Activated effector memory CD4-positive, alpha-beta T cell treated with anti-CD3 and anti-CD28 coated beads, Interleukin-2, amount 50 U/mL, for 16 hours (primary cell): ENCODE measurements around the gene PSMA5.
"Not testable (repeated sequence)": the region's sequence is repeated elsewhere in the genome, so short reads cannot be mapped to it uniquely, and the experiment has no call there.

Experiments used
- DNase-seq: peaks from one replicate; pipeline ENCODE4 v3.0.0-alpha.2; 2020

The PSMA5 gene

DNA sequence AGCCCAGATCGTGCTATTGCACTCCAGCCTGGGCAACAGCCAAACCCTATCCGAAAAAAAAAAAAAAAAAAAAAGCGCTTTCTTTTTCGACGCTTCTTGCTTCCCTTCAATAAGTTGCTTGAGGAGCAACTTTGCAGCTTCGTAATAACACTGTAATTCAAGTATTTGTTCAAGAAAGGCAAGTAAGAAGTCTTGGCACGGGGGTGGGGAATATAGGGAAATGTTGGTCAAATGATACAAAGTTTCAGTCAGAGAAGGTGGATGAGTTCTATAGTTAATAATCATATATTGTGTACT is 871 bp upstream of the PSMA5 start:
- no peak for DNase-seq

DNA sequence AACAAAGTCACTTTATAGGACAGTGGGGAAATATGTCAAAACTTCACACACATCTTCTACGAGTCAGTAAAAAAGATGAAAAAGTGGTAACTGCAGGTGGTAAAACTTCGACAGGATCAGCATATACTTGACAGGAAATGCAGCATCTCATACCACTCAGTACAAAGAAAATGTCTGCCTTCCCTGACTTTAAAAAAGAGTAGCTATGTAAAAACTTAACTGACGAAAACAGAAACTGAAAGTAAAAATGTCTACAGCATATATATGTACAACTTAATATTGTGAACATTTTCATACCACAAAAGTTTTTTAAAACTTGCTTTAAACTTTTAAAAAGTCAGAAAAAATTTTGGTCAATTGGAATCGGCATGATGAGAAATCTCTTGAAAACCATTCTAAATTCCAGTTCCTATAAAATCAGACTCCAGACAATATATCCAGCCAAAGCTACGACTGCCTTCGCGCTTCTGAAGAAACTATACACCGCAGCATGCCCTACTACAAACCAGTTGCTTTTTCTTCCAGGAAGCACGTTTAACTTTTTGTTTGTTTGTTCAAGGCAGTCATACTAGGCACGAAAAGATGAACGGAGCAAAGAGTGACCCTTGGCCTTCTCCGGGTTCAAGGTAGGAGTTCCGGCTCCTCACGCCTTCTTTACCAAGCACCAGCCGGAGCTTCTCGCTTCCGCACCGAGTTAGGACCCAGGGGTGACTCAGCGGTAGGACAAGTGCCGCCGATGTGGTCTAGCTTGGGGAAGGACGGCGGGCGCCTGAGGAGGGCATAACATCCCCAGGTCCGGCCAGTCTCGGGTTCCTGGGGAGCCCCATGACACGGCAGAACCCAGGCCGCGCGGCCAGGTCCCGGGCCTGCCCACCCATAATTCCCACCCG is 612 bp downstream of the PSMA5 start:
- peak; percentile 87 for DNase-seq

DNA sequence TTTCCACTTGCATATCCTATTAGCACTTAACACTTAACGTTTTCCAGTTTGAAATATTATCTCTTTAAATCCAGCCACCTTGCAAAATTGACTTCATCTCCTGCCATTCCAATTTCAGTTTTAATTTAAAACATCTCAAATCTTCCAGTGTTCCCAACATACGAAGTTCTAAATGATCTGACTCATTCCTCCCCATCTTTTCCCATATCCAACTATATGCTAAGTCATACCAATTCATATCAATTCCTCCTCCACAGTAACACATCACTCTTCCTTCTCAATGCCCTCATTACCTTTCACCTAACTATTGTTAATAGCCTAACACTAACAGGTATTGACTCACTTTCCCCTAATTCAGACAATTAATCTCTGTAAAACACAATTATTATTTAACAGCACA is 2.8 kb downstream of the PSMA5 start:
- no peak for DNase-seq

DNA sequence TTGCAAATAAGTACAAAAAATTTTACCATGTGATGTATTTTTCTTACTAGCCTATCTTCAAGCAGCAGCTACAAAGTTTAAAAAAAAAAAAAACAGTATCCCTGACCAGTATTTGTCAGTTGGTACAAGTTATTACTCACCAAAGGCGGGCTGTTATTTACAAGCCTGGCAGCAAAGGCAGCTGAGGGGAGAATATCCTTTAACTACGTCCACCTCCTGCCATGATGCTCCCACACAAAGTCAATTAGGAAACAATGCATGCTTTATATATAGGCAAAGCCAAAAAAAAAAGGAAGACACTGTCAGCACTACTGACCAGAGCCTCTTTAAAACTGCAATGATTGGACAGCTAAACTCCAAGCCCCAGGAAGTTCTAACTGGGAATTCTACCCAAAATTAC is 13.7 kb downstream of the PSMA5 start:
- DNase-seq = no peak

DNA sequence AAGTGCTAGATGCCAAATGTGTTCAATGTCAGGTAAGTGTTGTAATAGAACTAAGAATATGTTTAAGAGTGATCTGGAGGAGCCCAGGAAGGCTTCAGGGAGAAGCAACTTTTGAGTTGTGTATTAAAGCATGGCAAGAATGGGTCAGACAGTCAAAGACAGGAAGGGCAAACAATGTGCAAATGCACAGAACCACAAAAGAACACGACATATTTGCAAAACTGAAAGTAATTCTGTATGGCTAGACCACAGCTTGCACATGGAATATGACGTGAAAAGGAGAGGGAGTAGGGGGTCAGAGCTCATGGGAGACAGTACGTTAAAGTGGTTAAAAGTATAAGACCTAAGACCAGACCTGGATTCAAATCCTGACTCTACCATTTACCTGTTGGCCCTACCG is 21.4 kb downstream of the PSMA5 start:
- no peak for DNase-seq

DNA sequence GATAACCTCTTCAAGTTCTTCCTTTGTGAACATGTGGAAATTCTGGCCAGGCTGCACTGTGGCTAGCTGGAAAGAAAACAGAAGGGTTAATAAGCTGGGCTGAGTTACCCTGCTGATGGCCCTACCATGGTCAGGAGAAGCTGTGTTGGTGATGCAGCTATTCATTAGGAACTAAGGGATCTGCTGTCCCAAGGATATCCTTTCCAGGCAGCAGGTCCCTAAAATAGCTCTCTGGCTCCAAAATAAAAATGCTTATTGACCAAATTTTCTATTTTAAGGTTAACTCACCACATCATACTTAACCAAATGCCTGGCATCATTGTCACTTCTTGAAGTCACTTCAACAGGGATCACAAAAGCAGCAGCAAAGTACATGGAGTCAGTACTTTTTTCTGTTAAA is 24.2 kb downstream of the PSMA5 start:
- DNase-seq = no peak

DNA sequence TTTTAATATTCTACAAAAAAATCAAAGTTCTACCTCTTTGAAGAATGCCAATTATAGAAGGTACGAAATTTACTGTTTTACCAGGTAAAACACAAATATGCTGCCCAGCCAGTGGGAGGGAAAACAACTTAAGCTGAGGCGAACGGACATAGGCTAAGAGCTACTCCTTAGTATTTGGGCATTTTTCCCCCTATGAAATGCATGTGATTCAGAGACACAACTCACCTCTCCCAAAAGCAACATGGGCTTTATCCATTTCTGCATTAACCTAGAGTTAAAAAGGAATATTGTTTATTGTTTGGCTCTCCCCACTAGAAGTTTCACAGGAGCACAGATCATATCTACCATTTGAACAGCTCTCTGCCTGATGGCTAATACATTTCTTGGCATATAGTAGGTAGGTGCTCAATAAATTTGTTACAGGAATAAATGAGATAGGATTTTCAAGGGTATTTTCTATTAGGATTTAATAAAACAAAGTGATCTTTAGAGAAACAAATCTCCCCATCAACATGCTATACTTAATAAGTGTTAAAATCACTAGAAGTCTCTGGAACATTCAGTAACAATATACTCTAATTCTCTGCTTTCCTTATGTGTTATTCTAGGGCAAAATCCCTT is 26.1 kb downstream of the PSMA5 start:
- DNase-seq = no peak

DNA sequence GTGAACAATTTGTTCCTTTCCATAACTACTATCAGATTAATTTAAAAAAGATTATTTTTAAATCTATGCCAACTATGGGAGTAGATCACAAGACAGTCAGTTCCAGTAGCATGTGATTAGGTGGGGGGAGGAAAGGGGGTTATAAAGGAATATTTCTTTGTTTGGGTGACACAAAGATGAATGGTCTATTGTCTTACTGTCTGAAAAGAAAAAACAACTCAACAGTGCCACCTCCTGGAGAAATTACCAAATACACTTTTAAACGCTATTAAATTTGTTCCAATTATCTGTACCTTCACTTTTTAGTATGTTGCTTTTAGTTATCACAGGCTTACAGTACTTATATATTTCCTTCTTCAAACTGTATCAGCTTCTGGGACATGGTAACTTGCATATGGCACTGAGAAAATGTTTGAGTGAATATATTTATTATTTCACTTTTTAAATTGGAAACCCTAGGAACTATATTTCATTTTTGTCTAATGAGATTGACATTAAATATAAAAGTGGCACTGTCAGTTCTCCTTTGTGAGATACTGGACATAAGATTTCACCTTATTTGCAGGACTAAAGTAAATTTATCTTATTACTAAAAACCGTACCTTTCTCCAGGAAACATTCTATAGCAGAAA is 26.8 kb downstream of the PSMA5 start:
- DNase-seq = no peak

DNA sequence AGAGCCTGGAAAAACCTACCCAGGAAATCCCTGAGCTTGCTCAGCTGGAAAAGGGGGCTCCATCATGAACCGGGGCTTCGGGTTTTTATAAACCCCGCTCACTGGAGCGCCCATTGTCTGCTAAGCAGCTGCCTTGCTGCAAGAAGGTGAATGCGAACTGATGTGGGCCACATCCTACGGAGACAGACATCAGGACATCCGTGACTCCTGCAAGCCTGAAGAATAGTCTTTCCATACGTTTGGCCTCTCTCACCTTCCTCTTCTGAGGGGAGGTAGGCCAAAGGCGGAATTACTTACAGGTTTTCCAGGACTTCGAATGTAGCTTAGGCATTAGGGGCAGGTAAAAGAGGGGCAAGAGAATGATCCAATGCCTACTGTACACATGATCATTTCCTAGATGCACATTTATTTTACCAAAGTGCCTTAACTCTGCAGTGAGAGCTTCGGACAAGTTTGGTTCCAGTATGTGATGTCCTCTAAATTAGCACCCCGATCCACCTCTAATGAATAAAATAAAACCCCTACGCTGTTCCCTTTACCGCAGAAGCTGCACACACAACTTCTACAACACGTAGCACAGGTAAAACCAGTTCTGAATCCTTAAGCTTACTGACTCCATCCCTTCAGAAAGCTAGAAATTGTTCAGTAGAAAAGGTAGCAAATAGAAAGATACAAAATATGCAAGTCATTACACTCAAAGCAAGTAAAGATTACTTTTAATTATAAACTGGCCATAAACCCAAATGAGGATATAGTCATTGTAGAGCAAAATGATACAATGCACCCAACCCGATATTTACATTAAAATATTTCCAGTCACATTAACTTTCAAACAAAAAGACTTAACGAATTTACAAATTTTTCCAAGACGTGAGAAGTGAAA is 27.7 kb downstream of the PSMA5 start:
- no peak for DNase-seq

DNA sequence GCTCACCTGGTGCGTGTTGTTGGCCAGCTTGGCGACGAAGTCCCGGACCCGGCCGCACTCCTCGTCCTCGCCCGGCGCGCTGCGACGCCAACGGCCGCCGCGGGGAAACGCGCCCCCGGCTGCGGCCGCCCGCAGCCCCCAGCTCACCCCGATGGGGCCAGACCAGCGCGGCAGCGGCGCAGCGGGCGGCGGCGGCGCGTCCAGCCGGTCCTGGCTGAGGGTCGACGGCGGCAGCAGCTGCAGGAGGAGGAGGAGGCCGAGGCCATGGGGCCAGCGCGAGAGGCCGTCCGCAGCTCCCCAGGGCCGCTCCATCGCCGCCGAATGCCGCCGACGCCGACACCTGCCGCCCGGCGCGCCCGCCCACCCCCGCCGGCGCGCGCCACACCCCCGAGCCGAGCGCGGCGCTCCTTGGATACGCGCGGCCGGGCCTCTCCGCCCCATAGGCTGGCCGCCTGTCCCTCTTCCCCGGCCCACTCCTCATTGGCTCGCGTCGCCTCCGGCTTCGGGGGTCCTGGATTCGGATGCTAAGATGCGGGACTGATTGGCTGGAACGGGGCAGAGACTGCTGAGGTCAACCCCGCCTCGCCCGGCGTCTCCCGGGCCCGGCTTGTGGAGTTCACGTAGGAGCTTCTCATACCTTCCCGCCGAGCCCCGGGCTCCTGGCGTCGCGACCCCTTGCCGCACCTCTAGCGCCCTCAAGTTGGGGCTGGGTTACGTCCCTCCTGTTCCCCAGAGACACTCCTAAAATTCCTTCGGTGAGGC is 28.5 kb downstream of the PSMA5 start, which contains the start of gene SORT1:
SORT1 (minus strand) TSS at position 338 of the 762 bp plus-strand sequence; CDS start at position 312, 26 bp downstream.
- peak; percentile 79 for DNase-seq

DNA sequence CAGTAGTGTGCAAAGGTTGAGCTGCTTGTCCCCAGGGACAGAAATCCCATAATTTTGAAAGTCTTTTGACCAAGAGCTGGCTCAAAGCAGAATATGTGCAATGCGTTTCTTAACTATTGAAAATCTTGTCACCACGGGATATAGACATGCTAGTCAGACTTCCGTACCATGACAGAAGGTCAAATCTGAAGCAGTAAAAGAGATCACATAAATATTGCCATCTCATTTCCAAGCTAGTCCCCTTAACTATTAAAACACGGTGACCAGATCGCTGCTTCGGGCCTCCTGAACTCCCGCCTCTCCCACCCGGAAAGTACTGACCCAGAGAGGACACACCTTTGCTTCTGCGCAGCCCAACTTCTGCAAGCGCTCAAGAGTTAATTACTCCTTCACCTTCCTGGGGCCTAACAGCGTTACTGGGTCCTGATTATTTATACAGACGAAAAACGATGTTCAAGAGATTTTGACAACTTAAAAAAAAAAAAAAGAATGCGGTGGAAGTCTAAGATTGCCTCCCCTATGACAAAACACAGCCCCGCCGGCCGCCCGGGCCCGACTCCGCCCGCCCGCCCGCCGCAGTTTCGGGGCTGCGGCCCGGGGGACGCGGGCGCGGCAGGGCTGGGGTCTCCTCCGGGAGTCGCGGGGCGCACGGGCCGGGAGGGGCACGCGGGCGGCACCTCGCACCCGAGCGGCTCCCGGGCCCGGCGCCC is 29.2 kb downstream of the PSMA5 start:
- DNase-seq = no peak

DNA sequence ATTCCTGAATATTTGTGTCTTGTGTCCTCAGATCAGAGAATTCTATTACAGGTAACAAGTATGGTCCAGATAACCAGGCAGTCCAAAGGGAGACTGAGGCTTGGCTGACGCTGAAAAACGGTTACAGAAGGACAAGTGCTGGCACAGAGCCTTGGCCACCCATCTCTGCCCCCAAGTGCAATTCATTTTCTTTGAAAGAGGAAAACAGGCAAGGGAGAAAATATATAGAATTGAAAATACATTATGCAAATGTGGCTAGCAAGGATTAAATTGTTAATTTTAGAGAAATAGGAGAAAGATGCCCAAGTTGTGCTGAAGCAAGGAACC is 29.8 kb downstream of the PSMA5 start:
- no peak for DNase-seq

DNA sequence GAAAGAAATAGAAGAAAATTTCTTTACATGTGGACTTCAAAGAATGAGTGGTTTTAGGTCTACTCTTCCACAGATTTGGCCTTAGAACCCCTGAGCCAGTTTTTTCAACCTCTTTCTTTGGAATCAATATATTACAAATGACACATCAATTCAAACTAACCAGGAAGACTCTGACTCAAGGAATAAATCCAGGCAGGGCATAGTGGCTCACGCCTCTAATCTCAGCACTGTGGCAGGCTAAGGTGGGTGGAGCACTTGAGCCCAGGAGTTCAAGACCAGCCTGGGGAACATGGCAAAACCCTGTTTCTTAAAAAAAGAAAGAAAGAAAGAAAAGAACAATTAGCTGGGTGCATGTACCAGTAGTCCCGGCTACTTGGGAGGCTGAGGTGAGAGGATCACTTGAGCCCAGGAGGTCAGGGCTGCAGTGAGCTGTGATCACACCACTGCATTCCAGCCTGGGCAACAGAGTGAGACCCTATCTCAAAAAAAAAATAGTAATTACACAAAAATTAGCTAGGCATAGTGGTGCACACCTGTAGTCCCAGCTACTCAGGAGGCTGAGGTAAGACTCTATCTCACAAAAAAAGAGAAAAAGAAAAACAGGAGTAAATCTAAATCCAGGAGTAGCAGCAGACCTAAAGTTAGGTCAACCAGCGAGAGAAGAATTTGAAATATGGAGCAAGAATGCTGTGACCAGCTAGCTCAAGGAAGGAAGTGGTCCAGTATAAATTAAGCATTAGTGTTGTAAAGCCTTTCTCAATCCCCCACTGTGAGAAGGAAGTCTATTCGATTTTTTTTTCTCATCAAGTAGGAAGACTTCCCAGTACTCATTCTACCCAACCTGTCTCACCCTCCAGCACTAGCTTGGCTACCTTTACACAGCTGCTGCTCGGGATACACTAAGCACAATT is 30.4 kb downstream of the PSMA5 start:
- no peak for DNase-seq

DNA sequence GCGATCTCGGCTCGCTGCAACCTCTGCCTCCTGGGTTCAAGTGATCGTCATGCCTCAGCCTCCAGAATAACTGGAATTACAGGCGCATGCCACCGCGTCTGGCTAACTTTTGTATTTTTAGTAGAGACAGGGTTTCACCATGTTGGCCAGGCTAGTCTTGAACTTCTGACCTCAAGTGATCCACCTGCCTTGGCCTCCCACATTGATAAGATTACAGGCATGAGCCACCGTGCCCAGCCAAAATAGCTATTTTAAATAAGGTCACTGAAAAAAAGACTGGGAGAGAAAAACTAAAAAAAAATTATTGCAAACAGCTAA is 31.0 kb downstream of the PSMA5 start:
- not testable (repeated sequence) for DNase-seq

DNA sequence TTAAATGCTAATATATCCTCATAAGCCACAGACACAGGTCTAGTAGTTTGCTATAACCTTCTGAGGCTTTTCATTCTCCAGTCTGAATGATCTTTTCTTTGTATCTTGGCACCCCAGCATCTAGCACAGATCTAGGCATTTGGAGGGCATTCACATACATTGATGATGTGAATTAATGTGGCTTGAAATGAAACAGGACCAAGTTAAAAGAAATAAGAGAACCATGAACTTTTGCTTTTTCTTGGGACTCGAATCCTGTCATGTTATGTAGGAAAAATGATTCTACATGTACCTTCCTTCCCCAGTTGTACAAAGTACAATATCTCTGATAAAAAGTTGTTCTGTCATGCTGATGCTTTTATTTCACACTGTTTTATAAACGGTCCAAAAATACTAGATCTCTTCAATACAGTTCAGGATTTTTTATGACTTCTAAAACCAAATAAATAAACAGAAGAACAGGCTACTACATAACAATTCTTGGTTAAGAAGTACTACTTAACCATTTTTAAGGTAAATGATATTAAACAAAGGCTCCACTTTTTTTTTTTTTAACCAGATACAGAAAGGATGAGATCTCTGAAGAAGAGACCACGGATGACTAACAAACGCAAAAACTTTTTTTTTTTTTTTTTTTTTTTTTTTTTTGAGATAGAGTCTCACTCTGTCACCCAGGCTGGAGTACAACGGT is 31.5 kb downstream of the PSMA5 start:
- no peak for DNase-seq

DNA sequence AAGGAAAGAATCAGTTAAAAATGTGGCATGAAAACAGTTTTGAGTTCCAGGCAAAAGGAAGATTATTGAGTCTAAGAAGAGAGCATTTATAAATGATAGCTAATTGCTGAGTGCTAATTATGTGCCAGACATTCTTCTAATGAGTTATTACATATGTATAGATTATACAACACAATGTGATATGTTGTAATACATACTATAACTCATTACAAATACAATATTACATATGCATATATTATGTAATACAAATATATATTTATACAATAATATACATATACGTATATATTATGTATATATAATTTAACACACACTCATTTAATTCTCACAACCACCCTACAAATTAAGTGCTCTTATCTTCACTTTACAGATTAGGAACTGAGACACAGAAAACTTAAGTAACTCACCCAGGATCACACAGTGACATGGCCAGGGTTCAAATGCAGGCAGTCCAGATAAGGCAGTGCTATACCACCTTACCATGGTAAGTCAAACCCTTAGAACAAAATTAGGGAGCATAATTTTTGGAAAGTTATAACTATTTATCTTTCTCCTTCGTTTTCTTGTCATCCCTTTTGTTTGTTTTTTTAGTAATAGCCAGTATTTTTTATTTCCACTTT is 32.5 kb downstream of the PSMA5 start:
- no peak for DNase-seq

DNA sequence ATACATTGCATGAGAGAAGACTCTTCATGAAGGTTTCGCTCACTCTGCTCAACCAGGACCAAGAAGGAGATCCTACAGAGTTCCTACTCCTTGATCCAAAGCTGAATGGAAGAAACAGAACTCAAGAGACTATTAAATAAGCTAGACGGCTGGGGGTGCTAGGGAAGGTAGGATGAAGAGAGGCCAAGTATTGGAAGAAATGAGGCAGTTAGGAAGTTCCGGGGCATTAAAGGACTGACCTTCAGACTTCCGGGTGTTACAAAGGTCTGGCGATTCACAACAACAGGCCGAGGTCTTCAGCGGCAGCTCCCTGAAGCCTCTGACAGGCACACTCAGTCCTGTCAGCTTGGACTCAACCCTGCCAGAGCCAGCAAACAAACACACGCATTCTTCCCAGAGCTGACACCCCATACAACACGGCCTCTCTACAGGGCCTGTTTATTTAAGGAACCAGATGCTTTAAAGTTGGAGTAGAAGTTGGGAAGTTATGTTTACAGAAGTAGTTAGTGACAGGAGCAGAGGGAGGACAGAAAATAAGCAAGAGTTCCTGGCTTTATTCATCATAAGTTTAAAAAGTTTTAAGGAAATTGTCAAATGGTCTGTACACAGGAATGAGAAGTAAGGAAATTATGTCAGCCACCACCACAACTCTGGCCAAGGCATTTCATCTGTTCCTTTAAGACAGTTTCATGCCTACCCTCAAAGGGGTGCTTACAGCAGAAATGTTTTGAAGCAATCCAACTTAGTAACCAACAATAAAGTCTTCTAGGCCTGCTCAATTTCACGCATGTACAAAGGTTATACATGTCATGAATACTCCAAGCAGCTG is 33.2 kb downstream of the PSMA5 start:
- no peak for DNase-seq

DNA sequence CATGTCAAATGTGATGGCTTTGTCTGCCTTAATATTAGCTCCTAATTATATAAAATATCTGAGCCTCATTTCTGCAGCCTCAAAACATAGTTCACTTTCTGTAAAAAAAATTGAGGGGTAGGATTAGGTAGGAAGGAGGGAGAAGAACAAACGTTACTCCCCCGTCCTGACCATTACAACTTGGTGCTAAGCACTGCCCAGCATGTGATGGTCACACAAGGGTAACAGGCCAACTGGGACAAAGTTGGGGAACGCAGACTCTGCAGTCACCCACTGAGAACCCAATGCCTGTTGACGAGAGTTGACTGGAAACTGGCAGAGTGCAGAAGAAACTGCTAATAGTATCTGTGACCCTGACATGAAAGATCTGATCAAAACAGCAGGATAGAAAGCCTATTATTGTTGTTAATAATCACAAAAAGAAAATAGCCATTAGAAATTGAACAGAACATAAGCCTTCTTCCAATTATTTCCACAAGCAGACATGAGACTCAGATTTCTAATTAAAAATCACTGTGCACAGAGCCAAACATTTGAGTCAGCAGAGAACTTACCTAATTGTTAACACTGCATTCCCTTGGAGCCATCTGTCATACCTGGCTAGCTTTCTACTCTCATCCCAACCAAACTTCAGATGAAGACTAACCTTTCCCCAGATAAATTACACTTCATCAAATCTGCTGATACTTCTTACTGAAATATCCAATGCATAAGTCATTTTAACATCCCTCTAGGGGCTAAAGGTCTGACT is 34.0 kb downstream of the PSMA5 start:
- DNase-seq = no peak
